ENCODE results near the gene ECHDC3. TPM values are rescaled to one million over a fixed set of nuclear protein-coding genes. Genes with fewer than 3 reads are reported as not detected.
"Not testable (repeated sequence)": the region's sequence is repeated elsewhere in the genome, so short reads cannot be mapped to it uniquely, and the experiment has no call there.

ECHDC3 gene
- total RNA-seq, 4 donors from 2014 or later: 7.9 to 26.9 (median 14.1) TPM

DNA sequence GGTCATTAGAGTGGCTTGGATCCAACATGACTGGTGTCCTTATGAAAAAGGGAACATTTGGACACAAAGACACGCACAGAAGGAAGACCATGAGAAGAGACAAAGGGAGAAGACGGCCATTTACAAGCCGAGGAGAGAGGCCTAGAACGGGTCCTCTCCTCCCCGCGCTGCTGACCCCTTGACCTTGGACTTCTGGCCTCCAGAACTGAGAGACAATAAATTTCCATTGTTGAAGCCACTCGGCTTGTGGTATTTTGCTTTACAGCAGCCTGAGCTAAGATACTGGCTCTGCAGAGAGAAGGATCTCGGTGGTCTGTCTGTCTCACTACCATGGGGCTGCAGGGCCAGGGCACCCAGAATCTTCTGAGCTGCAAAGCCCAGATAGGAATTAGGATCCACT is 38.1 kb upstream of the ECHDC3 start:
- intact Hi-C loops (cut with DNase I; ENCODE audit: low total_unique reads): no loop called here
- Histone ChIP-seq H3K36me3 (no peaks in the 10 kb centered on the region), H3K4me1 (no peaks in the 10 kb centered on the region), H3K27ac (no peak overlapping the region), H3K4me3 (no peak overlapping the region), H3K9me3 (no peaks in the 10 kb centered on the region), H3K27me3 (no peaks in the 10 kb centered on the region)
- no peak for DNase-seq
- TF ChIP-seq, protein P1, sequence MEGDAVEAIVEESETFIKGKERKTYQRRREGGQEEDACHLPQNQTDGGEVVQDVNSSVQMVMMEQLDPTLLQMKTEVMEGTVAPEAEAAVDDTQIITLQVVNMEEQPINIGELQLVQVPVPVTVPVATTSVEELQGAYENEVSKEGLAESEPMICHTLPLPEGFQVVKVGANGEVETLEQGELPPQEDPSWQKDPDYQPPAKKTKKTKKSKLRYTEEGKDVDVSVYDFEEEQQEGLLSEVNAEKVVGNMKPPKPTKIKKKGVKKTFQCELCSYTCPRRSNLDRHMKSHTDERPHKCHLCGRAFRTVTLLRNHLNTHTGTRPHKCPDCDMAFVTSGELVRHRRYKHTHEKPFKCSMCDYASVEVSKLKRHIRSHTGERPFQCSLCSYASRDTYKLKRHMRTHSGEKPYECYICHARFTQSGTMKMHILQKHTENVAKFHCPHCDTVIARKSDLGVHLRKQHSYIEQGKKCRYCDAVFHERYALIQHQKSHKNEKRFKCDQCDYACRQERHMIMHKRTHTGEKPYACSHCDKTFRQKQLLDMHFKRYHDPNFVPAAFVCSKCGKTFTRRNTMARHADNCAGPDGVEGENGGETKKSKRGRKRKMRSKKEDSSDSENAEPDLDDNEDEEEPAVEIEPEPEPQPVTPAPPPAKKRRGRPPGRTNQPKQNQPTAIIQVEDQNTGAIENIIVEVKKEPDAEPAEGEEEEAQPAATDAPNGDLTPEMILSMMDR (IDR thresholded peaks at IDR 0.05): no peak
- TF ChIP-seq POLR2A (IDR thresholded peaks at IDR 0.05): no peak

DNA sequence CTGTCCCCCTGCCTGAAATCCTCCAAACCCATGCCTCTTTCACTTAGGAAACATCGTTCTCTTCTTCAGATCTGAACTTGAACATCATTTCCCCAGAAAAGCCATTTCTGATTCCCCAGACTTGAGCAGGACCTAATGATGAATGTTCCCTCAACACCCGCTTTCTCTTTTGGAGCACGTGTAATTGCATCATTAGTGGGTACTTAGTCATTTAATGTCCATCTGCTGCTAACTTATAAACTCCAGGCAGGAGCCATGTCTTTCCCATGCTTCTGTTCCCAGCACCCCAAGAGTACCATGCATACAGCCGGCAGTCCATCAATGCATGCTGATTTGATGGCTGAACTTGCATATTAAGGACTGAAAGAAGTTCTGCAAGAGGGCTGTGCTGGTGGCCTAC is 36.5 kb upstream of the ECHDC3 start:
- Histone ChIP-seq H3K4me3 (no peak overlapping the region), H3K4me1 (no peaks in the 10 kb centered on the region), H3K36me3 (no peaks in the 10 kb centered on the region), H3K9me3 (no peaks in the 10 kb centered on the region), H3K27ac (no peak overlapping the region), H3K27me3 (no peaks in the 10 kb centered on the region)
- no peak for DNase-seq
- no peak for TF ChIP-seq POLR2A (IDR thresholded peaks at IDR 0.05)
- TF ChIP-seq, protein P1 (IDR thresholded peaks at IDR 0.05): no peak
- intact Hi-C loops (cut with DNase I; ENCODE audit: low total_unique reads): no loop called here

DNA sequence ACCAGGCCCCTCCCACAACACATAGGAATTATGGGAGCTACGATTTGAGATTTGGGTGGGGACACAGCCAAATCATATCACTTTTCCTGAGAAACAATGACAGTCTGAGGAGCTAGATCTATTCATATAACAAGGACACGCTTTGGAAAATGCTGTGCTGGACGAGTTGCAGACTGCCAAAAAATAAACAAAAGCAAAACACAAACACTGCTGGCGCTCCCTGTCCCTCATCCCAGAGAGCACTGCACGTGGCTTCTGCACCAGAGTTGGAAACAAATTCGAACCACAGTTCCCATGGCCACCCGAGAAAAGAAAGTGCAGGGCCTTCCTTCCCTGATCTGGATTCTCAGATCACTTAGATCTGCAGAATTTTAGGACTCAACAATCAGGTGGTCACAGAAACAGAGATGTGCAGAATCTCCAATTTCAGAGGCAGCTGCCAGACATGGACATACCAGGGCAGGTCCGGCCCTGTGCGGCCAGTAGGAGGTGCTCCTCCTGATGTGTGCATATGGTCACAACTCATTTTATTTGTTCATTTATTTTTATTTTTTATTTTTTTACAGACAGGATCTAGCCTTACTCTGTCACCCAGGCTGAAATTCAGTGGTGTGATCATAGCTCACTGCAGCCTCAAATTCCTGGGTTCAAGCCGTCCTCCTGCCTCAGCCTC is 35.2 kb upstream of the ECHDC3 start:
- TF ChIP-seq, protein P1 (IDR thresholded peaks at IDR 0.05): no peak
- TF ChIP-seq POLR2A (IDR thresholded peaks at IDR 0.05): no peak
- no peak for DNase-seq
- intact Hi-C loops (cut with DNase I; ENCODE audit: low total_unique reads): no loop called here

DNA sequence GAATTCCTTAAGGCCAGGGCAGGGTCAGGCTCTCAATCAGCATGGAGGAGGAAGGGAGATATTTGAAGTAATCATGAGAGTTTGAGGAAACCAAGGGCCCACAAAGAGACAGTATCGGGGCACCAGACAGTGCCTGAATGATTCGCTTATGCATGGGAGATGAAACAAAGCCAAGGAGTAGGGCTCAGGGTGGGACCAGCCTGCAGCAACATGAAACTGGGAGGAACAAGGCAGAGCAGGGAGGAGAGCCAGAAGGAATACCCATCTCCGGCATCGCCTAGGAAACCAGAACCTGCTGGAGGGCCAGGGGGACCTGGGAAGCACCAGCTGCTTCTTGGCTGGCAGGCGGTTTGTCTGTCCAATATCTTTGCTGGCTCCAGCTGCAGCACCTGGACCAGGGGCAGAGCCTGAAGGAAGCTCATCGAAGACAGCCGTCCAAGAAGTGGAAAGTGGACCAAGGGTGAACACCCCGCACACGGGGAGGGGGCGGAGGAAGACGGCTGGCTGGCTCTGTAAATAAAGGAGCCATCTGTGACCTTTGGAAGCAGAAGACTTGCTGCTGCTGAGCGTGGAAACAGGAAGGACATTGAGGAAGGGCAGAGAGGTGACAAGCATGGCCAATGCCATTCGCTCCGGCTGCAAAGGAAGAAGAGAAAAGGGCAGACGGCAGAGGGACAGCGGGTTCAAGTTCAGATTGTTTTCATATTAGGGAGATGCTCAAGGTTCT is 34.4 kb upstream of the ECHDC3 start:
- no peak for TF ChIP-seq POLR2A (IDR thresholded peaks at IDR 0.05)
- TF ChIP-seq, protein P1 (IDR thresholded peaks at IDR 0.05): no peak
- H3K27ac ChIP-seq: no peak overlapping the region
- no peaks in the 10 kb centered on the region for H3K36me3 ChIP-seq
- no peaks in the 10 kb centered on the region for H3K27me3 ChIP-seq
- H3K9me3 ChIP-seq: no peaks in the 10 kb centered on the region
- no peak overlapping the region for H3K4me3 ChIP-seq
- no peak for DNase-seq
- no peaks in the 10 kb centered on the region for H3K4me1 ChIP-seq
- intact Hi-C loops (cut with DNase I; ENCODE audit: low total_unique reads): no loop called here

More for the DNA sequence above, 35.2 kb upstream of the ECHDC3 start:
- Histone ChIP-seq H3K9me3 (no peaks in the 10 kb centered on the region), H3K36me3 (no peaks in the 10 kb centered on the region), H3K27ac (no peak overlapping the region), H3K4me3 (no peak overlapping the region), H3K4me1 (no peaks in the 10 kb centered on the region), H3K27me3 (no peaks in the 10 kb centered on the region)

DNA sequence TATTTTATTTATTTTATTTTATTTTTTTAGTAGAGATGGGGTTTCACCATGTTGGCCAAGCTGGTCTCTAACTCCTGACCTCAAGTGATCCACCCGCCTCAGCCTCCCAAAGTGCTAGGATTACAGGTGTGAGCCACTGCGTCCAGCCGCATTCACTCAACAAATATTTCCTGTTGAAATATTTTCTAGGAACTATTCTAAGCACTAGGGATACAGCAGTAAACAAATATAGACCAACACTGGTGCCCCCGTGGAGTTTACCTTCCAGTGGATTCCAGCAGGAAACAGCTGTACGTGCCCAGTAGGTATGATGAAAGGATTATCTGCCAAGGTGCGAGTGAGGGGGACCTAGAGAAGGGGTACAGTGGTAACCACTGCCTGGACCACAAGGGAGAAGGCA is 33.4 kb upstream of the ECHDC3 start:
- H3K4me3 ChIP-seq; H3K27ac ChIP-seq; H3K36me3 ChIP-seq; H3K4me1 ChIP-seq; H3K9me3 ChIP-seq; DNase-seq; intact Hi-C loops (cut with DNase I; ENCODE audit: low total_unique reads); H3K27me3 ChIP-seq: not testable (repeated sequence)
